OCI-LY1 (cell line): ENCODE measurements around the gene TCF7.

Experiments
- EZH2 ChIP-seq: fragments of 200-600 bp; sonication (generic), shearing (Covaris generic); IDR thresholded peaks from 2 replicates; pipeline ENCODE4 v1.8.0; 2017; ENCODE audit warnings: borderline replicate concordance, mixed run types, mild to moderate bottlenecking, antibody characterized with exemption, low read length, moderate library complexity, mixed read lengths
- TF ChIP-seq, protein P1 (sequence below): fragments of 200-600 bp; sonication (generic), shearing (Covaris generic); IDR thresholded peaks from 2 replicates; pipeline ENCODE4 v1.5.1; 2017; ENCODE audit warnings: mild to moderate bottlenecking, antibody characterized with exemption, low read length, moderate library complexity, mixed read lengths

GRCh38 chr5:134088994-134089560, 25.4 kb upstream of the TCF7 start:
- TF ChIP-seq, protein P1, sequence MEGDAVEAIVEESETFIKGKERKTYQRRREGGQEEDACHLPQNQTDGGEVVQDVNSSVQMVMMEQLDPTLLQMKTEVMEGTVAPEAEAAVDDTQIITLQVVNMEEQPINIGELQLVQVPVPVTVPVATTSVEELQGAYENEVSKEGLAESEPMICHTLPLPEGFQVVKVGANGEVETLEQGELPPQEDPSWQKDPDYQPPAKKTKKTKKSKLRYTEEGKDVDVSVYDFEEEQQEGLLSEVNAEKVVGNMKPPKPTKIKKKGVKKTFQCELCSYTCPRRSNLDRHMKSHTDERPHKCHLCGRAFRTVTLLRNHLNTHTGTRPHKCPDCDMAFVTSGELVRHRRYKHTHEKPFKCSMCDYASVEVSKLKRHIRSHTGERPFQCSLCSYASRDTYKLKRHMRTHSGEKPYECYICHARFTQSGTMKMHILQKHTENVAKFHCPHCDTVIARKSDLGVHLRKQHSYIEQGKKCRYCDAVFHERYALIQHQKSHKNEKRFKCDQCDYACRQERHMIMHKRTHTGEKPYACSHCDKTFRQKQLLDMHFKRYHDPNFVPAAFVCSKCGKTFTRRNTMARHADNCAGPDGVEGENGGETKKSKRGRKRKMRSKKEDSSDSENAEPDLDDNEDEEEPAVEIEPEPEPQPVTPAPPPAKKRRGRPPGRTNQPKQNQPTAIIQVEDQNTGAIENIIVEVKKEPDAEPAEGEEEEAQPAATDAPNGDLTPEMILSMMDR = no peak
- no peak for TF ChIP-seq EZH2
